Neural progenitor cell (in vitro differentiated cells): Measurements from ENCODE around the gene TWSG1. TPM values are rescaled to one million over a fixed set of nuclear protein-coding genes. Genes with fewer than 3 reads are reported as not detected.
A peak's percentile ranks its signal among the peaks of the same experiment; 100 is the strongest.

Experiments
- DNase-seq: peaks from one replicate; pipeline ENCODE4 v3.0.0-alpha.2; 2016; ENCODE audit warnings: low spot score
- H2AFZ ChIP-seq: fragments of 200-600 bp; sonication (generic); replicated peaks from 2 replicates; pipeline ENCODE4 v1.6.1; 2016; ENCODE audit warnings: antibody characterized with exemption
- H3F3A ChIP-seq: fragments of 200-600 bp; sonication (generic); 2 replicates; pipeline ENCODE4 v1.6.1; 2016; ENCODE audit warnings: antibody characterized with exemption, low read depth
- H3K27ac ChIP-seq: fragments of 200-600 bp; sonication (generic); 2 replicates; pipeline ENCODE4 v1.5.1; 2016; ENCODE audit warnings: mild to moderate bottlenecking
- H3K27me3 ChIP-seq: fragments of 200-600 bp; sonication (generic); 2 replicates; pipeline ENCODE4 v1.6.1; 2016; ENCODE audit warnings: mild to moderate bottlenecking, moderate library complexity
- H3K36me3 ChIP-seq: fragments of 200-600 bp; sonication (generic); 2 replicates; pipeline ENCODE4 v1.5.1; 2016
- H3K4me1 ChIP-seq: fragments of 200-600 bp; sonication (generic); 2 replicates; pipeline ENCODE4 v1.6.1; 2016; ENCODE audit warnings: mixed run types
- H3K4me2 ChIP-seq: fragments of 200-600 bp; sonication (generic); 2 replicates; pipeline ENCODE4 v1.6.1; 2016
- H3K4me3 ChIP-seq: fragments of 200-600 bp; sonication (generic); 2 replicates; pipeline ENCODE4 v1.5.1; 2016
- H3K79me2 ChIP-seq: fragments of 200-600 bp; sonication (generic); 2 replicates; pipeline ENCODE4 v1.6.1; 2016; ENCODE audit warnings: low read depth
- H3K9ac ChIP-seq: fragments of 200-600 bp; sonication (generic); 2 replicates; pipeline ENCODE4 v1.6.1; 2016
- H3K9me3 ChIP-seq: fragments of 200-600 bp; sonication (generic); 2 replicates; pipeline ENCODE4 v1.5.1; 2016; ENCODE audit warnings: low read depth
- H4K20me1 ChIP-seq: fragments of 200-600 bp; sonication (generic); 2 replicates; pipeline ENCODE4 v1.6.1; 2016; ENCODE audit warnings: low read depth
- H3K27ac Mint-ChIP-seq: 3 replicates; pipeline ENCODE4 v1.8.0; 2021; ENCODE audit warnings: mixed read lengths
- H3K27me3 Mint-ChIP-seq: 2 replicates; pipeline ENCODE4 v1.8.0; 2022; ENCODE audit warnings: low read depth, mild to moderate bottlenecking, inconsistent platforms, moderate library complexity, mixed read lengths; ENCODE audit not compliant: insufficient read depth
- H3K36me3 Mint-ChIP-seq: 3 replicates; pipeline ENCODE4 v1.8.0; 2021; ENCODE audit warnings: mixed read lengths
- H3K4me1 Mint-ChIP-seq: 3 replicates; pipeline ENCODE4 v1.8.0; 2021; ENCODE audit warnings: mixed read lengths
- H3K4me3 Mint-ChIP-seq: 3 replicates; pipeline ENCODE4 v1.8.0; 2021; ENCODE audit warnings: mild to moderate bottlenecking, moderate library complexity, mixed read lengths
- H3K9me3 Mint-ChIP-seq: 3 replicates; pipeline ENCODE4 v1.8.0; 2020; ENCODE audit warnings: mixed read lengths
- CTCF ChIP-seq: fragments of 200-600 bp; sonication (generic); IDR thresholded peaks from 2 replicates; pipeline ENCODE4 v1.5.1; 2017; ENCODE audit warnings: antibody characterized with exemption, mild to moderate bottlenecking
- EZH2 ChIP-seq: fragments of 200-600 bp; sonication (generic); IDR thresholded peaks from 2 replicates; pipeline ENCODE4 v1.6.1; 2017; ENCODE audit warnings: antibody characterized with exemption, mild to moderate bottlenecking, moderate library complexity
- EZH2phosphoT487 ChIP-seq: fragments of 200-600 bp; sonication (generic); IDR thresholded peaks from 2 replicates; pipeline ENCODE4 v1.6.1; 2017; ENCODE audit warnings: antibody characterized with exemption
- total RNA-seq: library from RNA; depleted of rRNA; stranded (reverse); fragments of >200 nt; gene quantifications from 2 replicates; pipeline ENCODE4 v1.2.3, GENCODE V29; 2015; ENCODE audit warnings: low replicate concordance

The TWSG1 gene
- total RNA-seq, 1 donor from 2014 or later, result 87.9 TPM

- Mint-ChIP-seq H3K27me3 (peaks cover 3% of the 10 kb centered on the region), H3K27ac (peak overlapping the region; percentile 86), H3K4me1 (no peaks in the 10 kb centered on the region), H3K9me3 (no peaks in the 10 kb centered on the region), H3K4me3 (no peak overlapping the region), H3K36me3 (peaks cover 12% of the 10 kb centered on the region)
- Histone ChIP-seq H3K9ac (no peak overlapping the region), H3K27ac (no peak overlapping the region), H3K36me3 (no peaks in the 10 kb centered on the region), H3K4me2 (no peak overlapping the region), H3K4me3 (no peak overlapping the region), H3K9me3 (peaks cover 4% of the 10 kb centered on the region), H3K79me2 (no peaks in the 10 kb centered on the region), H3K27me3 (no peaks in the 10 kb centered on the region), H3F3A (peaks cover 9% of the 10 kb centered on the region), H3K4me1 (no peaks in the 10 kb centered on the region), H4K20me1 (no peaks in the 10 kb centered on the region), H2AFZ (no peak overlapping the region)
- no peak for DNase-seq
- TF ChIP-seq CTCF (no peak), EZH2 (no peak), EZH2phosphoT487 (no peak)
Measured at GRCh38 chr18:9404565-9405060, 70.0 kb downstream of the TWSG1 start.

GRCh38 chr18:9405130-9405529 lies 70.6 kb downstream of the TWSG1 start:
- H3K9me3 Mint-ChIP-seq, result no peaks in the 10 kb centered on the region
- no peak for TF ChIP-seq CTCF
- H3K4me1 Mint-ChIP-seq, result no peaks in the 10 kb centered on the region
- no peak overlapping the region for H3K4me3 Mint-ChIP-seq
- no peak for DNase-seq
- Histone ChIP-seq H3K4me2 (no peak overlapping the region), H4K20me1 (no peaks in the 10 kb centered on the region), H3K36me3 (no peaks in the 10 kb centered on the region), H3K27ac (no peak overlapping the region), H3K4me3 (no peak overlapping the region), H3K79me2 (no peaks in the 10 kb centered on the region), H3K27me3 (no peaks in the 10 kb centered on the region), H3K9me3 (peaks cover 4% of the 10 kb centered on the region), H3K4me1 (no peaks in the 10 kb centered on the region), H3K9ac (no peak overlapping the region), H3F3A (peaks cover 9% of the 10 kb centered on the region), H2AFZ (no peak overlapping the region)
- H3K27me3 Mint-ChIP-seq, result peaks cover 3% of the 10 kb centered on the region
- H3K36me3 Mint-ChIP-seq, result peaks cover 12% of the 10 kb centered on the region
- H3K27ac Mint-ChIP-seq, result no peak overlapping the region

- H3K4me3 ChIP-seq, result no peak overlapping the region
Measured at GRCh38 chr18:9405977-9406376, 71.4 kb downstream of the TWSG1 start.

More at GRCh38 chr18:9405977-9406376, 71.4 kb downstream of the TWSG1 start:
- DNase-seq, result no peak
- no peak overlapping the region for H3K4me3 Mint-ChIP-seq
- Histone ChIP-seq H3K27ac (no peak overlapping the region), H3K9ac (no peak overlapping the region), H3K27me3 (no peaks in the 10 kb centered on the region), H2AFZ (no peak overlapping the region), H3K9me3 (peaks cover 4% of the 10 kb centered on the region), H3F3A (peaks cover 9% of the 10 kb centered on the region), H3K4me1 (no peaks in the 10 kb centered on the region), H3K79me2 (no peaks in the 10 kb centered on the region), H4K20me1 (no peaks in the 10 kb centered on the region), H3K36me3 (no peaks in the 10 kb centered on the region), H3K4me2 (no peak overlapping the region)
- H3K9me3 Mint-ChIP-seq, result no peaks in the 10 kb centered on the region
- TF ChIP-seq CTCF, result no peak
- TF ChIP-seq EZH2, result no peak
- no peak for TF ChIP-seq EZH2phosphoT487
- H3K27me3 Mint-ChIP-seq, result peaks cover 3% of the 10 kb centered on the region
- H3K36me3 Mint-ChIP-seq, result peaks cover 12% of the 10 kb centered on the region
- no peak overlapping the region for H3K27ac Mint-ChIP-seq
- H3K4me1 Mint-ChIP-seq, result no peaks in the 10 kb centered on the region
